Uterus (tissue), 2 donors: ENCODE data around the gene GJD2.

ENCODE experiments used
- POLR2A ChIP-seq, 2 donors: fragments of 450-650 bp; IDR thresholded peaks; one replicate each; pipeline ENCODE4 v1.6.1; 2016; ENCODE audit warnings: antibody characterized with exemption in 2 of 2, mild to moderate bottlenecking in 1 of 2, moderate library complexity in 1 of 2
- TF ChIP-seq, protein P1 (sequence below), 4 experiments: fragments of 200-600 bp in 2 of 4; fragments of 450-650 bp in 2 of 4; sonication (generic) in 2 of 4; IDR thresholded peaks; one replicate each; pipeline ENCODE4 v1.5.1; 2016 to 2019; ENCODE audit warnings: antibody characterized with exemption in 4 of 4, mild to moderate bottlenecking in 2 of 4, moderate library complexity in 1 of 4

GRCh38 chr15:34794590-34795206 is 39.9 kb upstream of the GJD2 start:
- TF ChIP-seq, protein P1, sequence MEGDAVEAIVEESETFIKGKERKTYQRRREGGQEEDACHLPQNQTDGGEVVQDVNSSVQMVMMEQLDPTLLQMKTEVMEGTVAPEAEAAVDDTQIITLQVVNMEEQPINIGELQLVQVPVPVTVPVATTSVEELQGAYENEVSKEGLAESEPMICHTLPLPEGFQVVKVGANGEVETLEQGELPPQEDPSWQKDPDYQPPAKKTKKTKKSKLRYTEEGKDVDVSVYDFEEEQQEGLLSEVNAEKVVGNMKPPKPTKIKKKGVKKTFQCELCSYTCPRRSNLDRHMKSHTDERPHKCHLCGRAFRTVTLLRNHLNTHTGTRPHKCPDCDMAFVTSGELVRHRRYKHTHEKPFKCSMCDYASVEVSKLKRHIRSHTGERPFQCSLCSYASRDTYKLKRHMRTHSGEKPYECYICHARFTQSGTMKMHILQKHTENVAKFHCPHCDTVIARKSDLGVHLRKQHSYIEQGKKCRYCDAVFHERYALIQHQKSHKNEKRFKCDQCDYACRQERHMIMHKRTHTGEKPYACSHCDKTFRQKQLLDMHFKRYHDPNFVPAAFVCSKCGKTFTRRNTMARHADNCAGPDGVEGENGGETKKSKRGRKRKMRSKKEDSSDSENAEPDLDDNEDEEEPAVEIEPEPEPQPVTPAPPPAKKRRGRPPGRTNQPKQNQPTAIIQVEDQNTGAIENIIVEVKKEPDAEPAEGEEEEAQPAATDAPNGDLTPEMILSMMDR (IDR thresholded peaks at IDR 0.05), result no peak
- TF ChIP-seq POLR2A (IDR thresholded peaks at IDR 0.05), result no peak
